ENCODE data around the gene SIM1. TPM values are rescaled to one million over a fixed set of nuclear protein-coding genes. Genes with fewer than 3 reads are reported as not detected.

The SIM1 gene
- total RNA-seq, 1 experiment from 2014 or later = not detected

DNA sequence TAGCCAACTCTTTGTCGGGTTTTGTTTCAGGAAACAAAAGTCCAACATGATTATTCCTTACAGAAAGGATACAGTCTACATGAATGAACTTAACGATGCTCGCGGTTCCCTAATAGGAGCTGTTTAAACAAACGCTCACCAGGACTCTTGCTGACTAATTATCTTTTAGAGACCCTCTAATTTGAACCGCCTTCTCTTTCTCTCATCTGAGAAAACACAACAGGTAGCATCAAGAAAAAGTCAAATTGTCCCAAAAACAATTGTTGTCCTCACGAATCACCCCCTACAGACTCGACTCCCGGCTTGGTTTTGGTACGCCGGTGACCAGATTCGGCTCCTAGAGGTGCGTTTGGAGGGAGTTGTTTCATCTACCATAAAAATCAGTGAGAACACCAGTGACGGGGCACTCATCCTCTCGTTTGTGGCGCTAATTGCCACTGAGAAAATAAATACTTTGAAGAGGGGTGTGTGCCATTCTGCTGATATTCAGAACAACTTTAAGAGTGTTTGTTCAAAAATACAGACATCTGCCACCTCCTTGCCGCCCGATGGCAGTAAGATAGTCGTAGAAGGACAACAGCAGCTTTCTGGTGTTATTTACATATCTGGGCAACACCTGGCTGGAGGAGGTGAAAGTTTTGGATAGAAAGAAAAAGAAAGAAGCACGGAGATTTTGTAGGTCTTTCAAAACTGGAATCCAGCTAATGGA, 1.1 kb upstream of the SIM1 start:
- POLR2A ChIA-PET (ENCODE audit: unreplicated experiment) = no interaction called here
- Histone ChIP-seq H3K79me2 (ENCODE audit: low read length) (no peaks in the 10 kb centered on the region), H3K4me1 (ENCODE audit: insufficient read depth, low read length) (no peaks in the 10 kb centered on the region)

DNA sequence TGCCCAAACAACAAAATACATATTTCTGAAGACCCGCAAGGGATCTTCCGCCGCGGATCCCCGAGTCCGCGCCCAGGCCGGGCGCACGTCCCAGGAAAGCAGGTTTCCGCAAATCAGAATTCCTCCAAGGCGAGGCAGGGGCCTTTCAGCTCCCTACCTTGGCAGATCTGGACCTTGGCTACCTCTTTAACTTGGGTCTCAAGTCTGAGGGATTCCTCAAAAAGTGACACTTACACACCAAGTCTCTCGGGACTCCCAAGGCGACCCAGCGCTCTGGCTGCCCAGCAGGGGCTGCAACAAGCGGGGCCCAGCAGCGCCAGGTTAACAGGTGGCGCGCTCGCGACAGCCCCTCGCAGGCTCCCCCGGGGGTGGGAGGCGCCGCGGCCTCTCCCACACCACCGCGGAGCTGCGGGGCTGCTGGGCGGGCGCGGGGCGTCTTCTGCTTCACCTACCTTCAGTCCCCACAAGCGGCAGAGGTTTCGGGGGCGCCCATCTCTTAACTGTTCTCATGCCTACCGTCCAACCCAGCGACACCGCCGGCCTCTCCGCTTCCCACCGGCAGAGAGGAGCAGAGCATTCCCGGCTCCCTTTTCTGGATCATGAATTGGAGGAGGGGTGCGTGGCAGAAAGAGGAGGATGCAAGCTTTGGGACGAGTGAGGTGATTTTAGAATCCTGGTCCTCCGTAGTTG, 414 bp downstream of the SIM1 start:
- CTCF ChIA-PET = no interaction called here
- Histone ChIP-seq H3K27ac (ENCODE audit: low read length) (no peak overlapping the region), H3K4me1 (ENCODE audit: insufficient read depth, low read length) (no peaks in the 10 kb centered on the region), H3K79me2 (ENCODE audit: low read length) (no peaks in the 10 kb centered on the region), H3K27me3 (ENCODE audit: low read length) (no peaks in the 10 kb centered on the region), H3K4me2 (ENCODE audit: low read length) (no peak overlapping the region), H3K9me3 (ENCODE audit: low read length) (no peaks in the 10 kb centered on the region), H3F3A (ENCODE audit: low read length, unreplicated experiment) (no peaks in the 10 kb centered on the region), H3K9me2 (replicated peaks; ENCODE audit: low read length) (no peaks in the 10 kb centered on the region), H3K9ac (ENCODE audit: low read length) (no peak overlapping the region), H2AFZ (ENCODE audit: low read length) (no peak overlapping the region), H3K4me3 (ENCODE audit: low read length) (no peak overlapping the region), H4K20me1 (ENCODE audit: low read length) (no peaks in the 10 kb centered on the region), H3K36me3 (ENCODE audit: low read depth, low read length) (no peaks in the 10 kb centered on the region)
- DNase-seq (no peak), ATAC-seq (no peak)
- TF ChIP-seq EZH2phosphoT487 (IDR thresholded peaks at IDR 0.05; ENCODE audit: borderline replicate concordance, low read length) = no peak
- no peak for TF ChIP-seq EZH2 (IDR thresholded peaks at IDR 0.05; ENCODE audit: low read length, unreplicated experiment)
- TF ChIP-seq, protein P1, sequence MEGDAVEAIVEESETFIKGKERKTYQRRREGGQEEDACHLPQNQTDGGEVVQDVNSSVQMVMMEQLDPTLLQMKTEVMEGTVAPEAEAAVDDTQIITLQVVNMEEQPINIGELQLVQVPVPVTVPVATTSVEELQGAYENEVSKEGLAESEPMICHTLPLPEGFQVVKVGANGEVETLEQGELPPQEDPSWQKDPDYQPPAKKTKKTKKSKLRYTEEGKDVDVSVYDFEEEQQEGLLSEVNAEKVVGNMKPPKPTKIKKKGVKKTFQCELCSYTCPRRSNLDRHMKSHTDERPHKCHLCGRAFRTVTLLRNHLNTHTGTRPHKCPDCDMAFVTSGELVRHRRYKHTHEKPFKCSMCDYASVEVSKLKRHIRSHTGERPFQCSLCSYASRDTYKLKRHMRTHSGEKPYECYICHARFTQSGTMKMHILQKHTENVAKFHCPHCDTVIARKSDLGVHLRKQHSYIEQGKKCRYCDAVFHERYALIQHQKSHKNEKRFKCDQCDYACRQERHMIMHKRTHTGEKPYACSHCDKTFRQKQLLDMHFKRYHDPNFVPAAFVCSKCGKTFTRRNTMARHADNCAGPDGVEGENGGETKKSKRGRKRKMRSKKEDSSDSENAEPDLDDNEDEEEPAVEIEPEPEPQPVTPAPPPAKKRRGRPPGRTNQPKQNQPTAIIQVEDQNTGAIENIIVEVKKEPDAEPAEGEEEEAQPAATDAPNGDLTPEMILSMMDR (conservative IDR thresholded peaks at IDR 0.05; ENCODE audit: low read depth, low read length) = no peak
- POLR2A ChIA-PET (ENCODE audit: unreplicated experiment) = no interaction called here
- no TSS peak for BruUV-seq (replicated peaks)
- intact Hi-C loops (cut with micrococcal nuclease) = no loop called here

More for the DNA sequence above, 1.1 kb upstream of the SIM1 start:
- H3K27me3 ChIP-seq (ENCODE audit: low read length) = no peaks in the 10 kb centered on the region
- no peaks in the 10 kb centered on the region for H3F3A ChIP-seq (ENCODE audit: low read length, unreplicated experiment)
- H3K4me3 ChIP-seq (ENCODE audit: low read length) = no peak overlapping the region
- H3K4me2 ChIP-seq (ENCODE audit: low read length) = no peak overlapping the region
- H2AFZ ChIP-seq (ENCODE audit: low read length) = no peak overlapping the region
- intact Hi-C loops (cut with micrococcal nuclease) = no loop called here
- H3K36me3 ChIP-seq (ENCODE audit: low read depth, low read length) = no peaks in the 10 kb centered on the region
- TF ChIP-seq EZH2phosphoT487 (IDR thresholded peaks at IDR 0.05; ENCODE audit: borderline replicate concordance, low read length) (no peak), EZH2 (IDR thresholded peaks at IDR 0.05; ENCODE audit: low read length, unreplicated experiment) (no peak)
- TF ChIP-seq, protein P1 (conservative IDR thresholded peaks at IDR 0.05; ENCODE audit: low read depth, low read length) = no peak
- CTCF ChIA-PET = no interaction called here
- no TSS peak for BruUV-seq (replicated peaks)
- H3K27ac ChIP-seq (ENCODE audit: low read length) = no peak overlapping the region
- ATAC-seq = no peak
- H3K9ac ChIP-seq (ENCODE audit: low read length) = no peak overlapping the region
- DNase-seq = no peak
- no peaks in the 10 kb centered on the region for H3K9me3 ChIP-seq (ENCODE audit: low read length)
- H4K20me1 ChIP-seq (ENCODE audit: low read length) = no peaks in the 10 kb centered on the region
- no peaks in the 10 kb centered on the region for H3K9me2 ChIP-seq (replicated peaks; ENCODE audit: low read length)

DNA sequence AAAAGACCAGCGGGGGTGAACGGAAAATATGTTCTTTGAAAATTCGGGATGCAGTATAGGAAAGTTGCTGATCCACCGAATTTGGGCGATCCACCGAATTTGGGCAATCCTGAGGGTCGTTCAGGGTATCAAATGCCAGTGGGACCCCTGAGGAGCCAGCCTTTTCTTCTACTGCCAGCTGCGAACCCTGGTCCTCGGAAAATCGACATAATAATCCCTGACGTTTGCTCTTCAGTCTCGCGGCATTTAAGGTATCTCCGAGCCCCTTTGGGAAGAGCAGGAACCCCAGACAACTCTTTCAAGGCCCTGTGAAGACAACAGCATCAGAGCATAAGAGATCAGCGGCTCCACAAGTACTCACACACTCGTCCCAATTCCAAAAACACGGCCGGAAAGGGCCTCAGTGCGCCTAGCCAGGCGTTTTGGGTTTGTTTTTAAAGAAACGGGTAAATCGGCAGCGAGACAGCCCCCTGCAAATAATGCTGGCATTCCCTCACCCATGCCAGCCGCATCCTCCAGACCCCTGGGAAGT, 1.0 kb downstream of the SIM1 start:
- ChIA-PET POLR2A (ENCODE audit: unreplicated experiment) (no interaction called here), CTCF (no interaction called here)
- Histone ChIP-seq H3K4me1 (ENCODE audit: insufficient read depth, low read length) (no peaks in the 10 kb centered on the region), H2AFZ (ENCODE audit: low read length) (no peak overlapping the region), H3K4me3 (ENCODE audit: low read length) (no peak overlapping the region), H3K9ac (ENCODE audit: low read length) (no peak overlapping the region), H3K27ac (ENCODE audit: low read length) (no peak overlapping the region), H3K9me2 (replicated peaks; ENCODE audit: low read length) (no peaks in the 10 kb centered on the region), H4K20me1 (ENCODE audit: low read length) (no peaks in the 10 kb centered on the region), H3K36me3 (ENCODE audit: low read depth, low read length) (no peaks in the 10 kb centered on the region), H3F3A (ENCODE audit: low read length, unreplicated experiment) (no peaks in the 10 kb centered on the region), H3K79me2 (ENCODE audit: low read length) (no peaks in the 10 kb centered on the region), H3K4me2 (ENCODE audit: low read length) (no peak overlapping the region), H3K9me3 (ENCODE audit: low read length) (no peaks in the 10 kb centered on the region), H3K27me3 (ENCODE audit: low read length) (no peaks in the 10 kb centered on the region)
- no peak for ATAC-seq
- DNase-seq = no peak
- no peak for TF ChIP-seq EZH2phosphoT487 (IDR thresholded peaks at IDR 0.05; ENCODE audit: borderline replicate concordance, low read length)
- intact Hi-C loops (cut with micrococcal nuclease) = no loop called here
- BruUV-seq (replicated peaks) = no TSS peak

All from PC-3 (cell line).